ENCODE measurements around the gene RIPOR3. TPM values are rescaled to one million over a fixed set of nuclear protein-coding genes. Genes with fewer than 3 reads are reported as not detected.

RIPOR3 gene
- total and polyA plus RNA-seq, 9 of the 15 experiments (the other 6 are each of a cell fraction or from before 2014, with no cell fraction given), result 3.3 to 62.7 (median 21.4) TPM

DNA sequence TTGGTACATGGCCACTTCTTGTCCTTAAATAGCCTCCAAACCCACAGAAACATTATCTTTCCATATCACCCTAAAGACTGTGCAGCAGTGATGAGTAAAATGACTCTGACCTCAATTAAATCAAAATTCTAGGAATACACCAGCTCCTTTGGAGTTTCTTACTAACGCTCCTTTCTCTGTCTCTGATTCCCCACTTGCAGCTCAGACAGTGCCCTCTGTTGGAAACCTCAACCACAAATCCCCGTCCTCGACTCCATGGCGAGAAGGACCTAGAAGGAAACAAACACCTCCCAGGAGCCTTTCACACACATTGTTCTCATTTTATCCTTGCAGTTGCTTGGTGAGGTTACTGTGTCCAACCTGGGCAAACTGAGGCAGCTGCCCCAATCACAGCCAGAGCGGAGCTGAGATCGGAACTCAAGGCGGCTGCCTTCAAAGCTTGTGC, 22.3 kb upstream of the RIPOR3 start (continued):
- TF ChIP-seq, protein P1, sequence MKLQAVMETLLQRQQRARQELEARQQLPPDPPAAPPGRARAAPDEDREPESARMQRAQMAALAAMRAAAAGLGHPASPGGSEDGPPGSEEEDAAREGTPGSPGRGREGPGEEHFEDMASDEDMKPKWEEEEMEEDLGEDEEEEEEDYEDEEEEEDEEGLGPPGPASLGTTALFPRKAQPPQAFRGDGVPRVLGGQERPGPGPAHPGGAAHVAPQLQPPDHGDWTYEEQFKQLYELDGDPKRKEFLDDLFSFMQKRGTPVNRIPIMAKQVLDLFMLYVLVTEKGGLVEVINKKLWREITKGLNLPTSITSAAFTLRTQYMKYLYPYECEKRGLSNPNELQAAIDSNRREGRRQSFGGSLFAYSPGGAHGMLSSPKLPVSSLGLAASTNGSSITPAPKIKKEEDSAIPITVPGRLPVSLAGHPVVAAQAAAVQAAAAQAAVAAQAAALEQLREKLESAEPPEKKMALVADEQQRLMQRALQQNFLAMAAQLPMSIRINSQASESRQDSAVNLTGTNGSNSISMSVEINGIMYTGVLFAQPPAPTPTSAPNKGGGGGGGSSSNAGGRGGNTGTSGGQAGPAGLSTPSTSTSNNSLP (IDR thresholded peaks at IDR 0.05; ENCODE audit: borderline replicate concordance, low read depth, low read length), result 0 out of 2 replicates have a peak, but pooled peaks have one; percentile 64
- TF ChIP-seq TAF9B (IDR thresholded peaks at IDR 0.05; ENCODE audit: partially characterized antibody), result no peak
- TF ChIP-seq HMG20B (CRISPR knock-in tag; IDR thresholded peaks at IDR 0.05), result no peak
- TF ChIP-seq, protein P2, sequence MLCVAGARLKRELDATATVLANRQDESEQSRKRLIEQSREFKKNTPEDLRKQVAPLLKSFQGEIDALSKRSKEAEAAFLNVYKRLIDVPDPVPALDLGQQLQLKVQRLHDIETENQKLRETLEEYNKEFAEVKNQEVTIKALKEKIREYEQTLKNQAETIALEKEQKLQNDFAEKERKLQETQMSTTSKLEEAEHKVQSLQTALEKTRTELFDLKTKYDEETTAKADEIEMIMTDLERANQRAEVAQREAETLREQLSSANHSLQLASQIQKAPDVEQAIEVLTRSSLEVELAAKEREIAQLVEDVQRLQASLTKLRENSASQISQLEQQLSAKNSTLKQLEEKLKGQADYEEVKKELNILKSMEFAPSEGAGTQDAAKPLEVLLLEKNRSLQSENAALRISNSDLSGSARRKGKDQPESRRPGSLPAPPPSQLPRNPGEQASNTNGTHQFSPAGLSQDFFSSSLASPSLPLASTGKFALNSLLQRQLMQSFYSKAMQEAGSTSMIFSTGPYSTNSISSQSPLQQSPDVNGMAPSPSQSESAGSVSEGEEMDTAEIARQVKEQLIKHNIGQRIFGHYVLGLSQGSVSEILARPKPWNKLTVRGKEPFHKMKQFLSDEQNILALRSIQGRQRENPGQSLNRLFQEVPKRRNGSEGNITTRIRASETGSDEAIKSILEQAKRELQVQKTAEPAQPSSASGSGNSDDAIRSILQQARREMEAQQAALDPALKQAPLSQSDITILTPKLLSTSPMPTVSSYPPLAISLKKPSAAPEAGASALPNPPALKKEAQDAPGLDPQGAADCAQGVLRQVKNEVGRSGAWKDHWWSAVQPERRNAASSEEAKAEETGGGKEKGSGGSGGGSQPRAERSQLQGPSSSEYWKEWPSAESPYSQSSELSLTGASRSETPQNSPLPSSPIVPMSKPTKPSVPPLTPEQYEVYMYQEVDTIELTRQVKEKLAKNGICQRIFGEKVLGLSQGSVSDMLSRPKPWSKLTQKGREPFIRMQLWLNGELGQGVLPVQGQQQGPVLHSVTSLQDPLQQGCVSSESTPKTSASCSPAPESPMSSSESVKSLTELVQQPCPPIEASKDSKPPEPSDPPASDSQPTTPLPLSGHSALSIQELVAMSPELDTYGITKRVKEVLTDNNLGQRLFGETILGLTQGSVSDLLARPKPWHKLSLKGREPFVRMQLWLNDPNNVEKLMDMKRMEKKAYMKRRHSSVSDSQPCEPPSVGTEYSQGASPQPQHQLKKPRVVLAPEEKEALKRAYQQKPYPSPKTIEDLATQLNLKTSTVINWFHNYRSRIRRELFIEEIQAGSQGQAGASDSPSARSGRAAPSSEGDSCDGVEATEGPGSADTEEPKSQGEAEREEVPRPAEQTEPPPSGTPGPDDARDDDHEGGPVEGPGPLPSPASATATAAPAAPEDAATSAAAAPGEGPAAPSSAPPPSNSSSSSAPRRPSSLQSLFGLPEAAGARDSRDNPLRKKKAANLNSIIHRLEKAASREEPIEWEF (CRISPR knock-in tag; IDR thresholded peaks at IDR 0.05), result no peak
- TF ChIP-seq SOX6 (IDR thresholded peaks at IDR 0.05), result peak; percentile 42; the same call in 1 of the 2 replicates
- TF ChIP-seq, protein P3, sequence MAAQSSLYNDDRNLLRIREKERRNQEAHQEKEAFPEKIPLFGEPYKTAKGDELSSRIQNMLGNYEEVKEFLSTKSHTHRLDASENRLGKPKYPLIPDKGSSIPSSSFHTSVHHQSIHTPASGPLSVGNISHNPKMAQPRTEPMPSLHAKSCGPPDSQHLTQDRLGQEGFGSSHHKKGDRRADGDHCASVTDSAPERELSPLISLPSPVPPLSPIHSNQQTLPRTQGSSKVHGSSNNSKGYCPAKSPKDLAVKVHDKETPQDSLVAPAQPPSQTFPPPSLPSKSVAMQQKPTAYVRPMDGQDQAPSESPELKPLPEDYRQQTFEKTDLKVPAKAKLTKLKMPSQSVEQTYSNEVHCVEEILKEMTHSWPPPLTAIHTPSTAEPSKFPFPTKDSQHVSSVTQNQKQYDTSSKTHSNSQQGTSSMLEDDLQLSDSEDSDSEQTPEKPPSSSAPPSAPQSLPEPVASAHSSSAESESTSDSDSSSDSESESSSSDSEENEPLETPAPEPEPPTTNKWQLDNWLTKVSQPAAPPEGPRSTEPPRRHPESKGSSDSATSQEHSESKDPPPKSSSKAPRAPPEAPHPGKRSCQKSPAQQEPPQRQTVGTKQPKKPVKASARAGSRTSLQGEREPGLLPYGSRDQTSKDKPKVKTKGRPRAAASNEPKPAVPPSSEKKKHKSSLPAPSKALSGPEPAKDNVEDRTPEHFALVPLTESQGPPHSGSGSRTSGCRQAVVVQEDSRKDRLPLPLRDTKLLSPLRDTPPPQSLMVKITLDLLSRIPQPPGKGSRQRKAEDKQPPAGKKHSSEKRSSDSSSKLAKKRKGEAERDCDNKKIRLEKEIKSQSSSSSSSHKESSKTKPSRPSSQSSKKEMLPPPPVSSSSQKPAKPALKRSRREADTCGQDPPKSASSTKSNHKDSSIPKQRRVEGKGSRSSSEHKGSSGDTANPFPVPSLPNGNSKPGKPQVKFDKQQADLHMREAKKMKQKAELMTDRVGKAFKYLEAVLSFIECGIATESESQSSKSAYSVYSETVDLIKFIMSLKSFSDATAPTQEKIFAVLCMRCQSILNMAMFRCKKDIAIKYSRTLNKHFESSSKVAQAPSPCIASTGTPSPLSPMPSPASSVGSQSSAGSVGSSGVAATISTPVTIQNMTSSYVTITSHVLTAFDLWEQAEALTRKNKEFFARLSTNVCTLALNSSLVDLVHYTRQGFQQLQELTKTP (IDR thresholded peaks at IDR 0.05; ENCODE audit: low read depth in 1 of 2, partially characterized antibody in 2 of 2), result peak in 1 of 2 experiments; percentile 59
- peak; percentile 75 to 86 for TF ChIP-seq RAD21 (CRISPR knock-in tag; conservative IDR thresholded peaks at IDR 0.05 in 1 of 2, IDR thresholded peaks at IDR 0.05 in 1 of 2)

Data from K562 (cell line).